AG08395 (cell line): ENCODE results near the gene THSD8.
"Not testable (repeated sequence)": the region's sequence is repeated elsewhere in the genome, so short reads cannot be mapped to it uniquely, and the experiment has no call there.

ENCODE experiments used
- DNase-seq: peaks from one replicate; pipeline ENCODE4 v3.0.0; 2012; ENCODE audit warnings: mixed read lengths, low spot score

Gene THSD8

GRCh38 chr19:12825254-12826131 lies 23.6 kb downstream of the THSD8 start:
- no peak for DNase-seq

- DNase-seq: no peak
Observed at GRCh38 chr19:12828494-12828893, 26.6 kb downstream of the THSD8 start.

GRCh38 chr19:12833418-12833737 lies 31.5 kb downstream of the THSD8 start:
- DNase-seq: no peak

- DNase-seq: peak; percentile 40
Observed at GRCh38 chr19:12833738-12834565, 32.1 kb downstream of the THSD8 start.

GRCh38 chr19:12834566-12834943 lies 32.7 kb downstream of the THSD8 start, which contains the start of gene RTBDN:
RTBDN (minus strand) TSS chr19:12834579; CDS start chr19:12829979, 4,600 bp downstream.
- DNase-seq: no peak

GRCh38 chr19:12834976-12835757 lies 33.3 kb downstream of the THSD8 start:
- DNase-seq: peak; percentile 49

GRCh38 chr19:12836529-12836863 lies 34.6 kb downstream of the THSD8 start:
- DNase-seq: no peak

GRCh38 chr19:12837225-12837624 lies 35.4 kb downstream of the THSD8 start:
- DNase-seq: no peak

GRCh38 chr19:12838182-12838885 lies 36.5 kb downstream of the THSD8 start, which contains the start of gene MAST1:
MAST1 (plus strand) TSS chr19:12838515; CDS start chr19:12838573, 58 bp downstream.
- DNase-seq: peak; percentile 57

GRCh38 chr19:12838886-12839756 lies 37.3 kb downstream of the THSD8 start:
- DNase-seq: no peak

- peak; percentile 65 for DNase-seq
Observed at GRCh38 chr19:12840091-12841079, 38.5 kb downstream of the THSD8 start.

- no peak for DNase-seq
Observed at GRCh38 chr19:12841094-12841493, 39.2 kb downstream of the THSD8 start.

GRCh38 chr19:12842511-12842910 lies 40.6 kb downstream of the THSD8 start:
- DNase-seq: no peak

GRCh38 chr19:12843328-12843727 lies 41.5 kb downstream of the THSD8 start:
- DNase-seq: no peak

GRCh38 chr19:12843999-12844732 lies 42.3 kb downstream of the THSD8 start:
- no peak for DNase-seq

- DNase-seq: not testable (repeated sequence)
Observed at GRCh38 chr19:12846613-12847012, 44.7 kb downstream of the THSD8 start.

GRCh38 chr19:12847159-12848139 lies 45.6 kb downstream of the THSD8 start:
- peak; percentile 92 for DNase-seq
